HUES48 (cell line): ENCODE data around the gene KCNJ4.
"Not testable (repeated sequence)": the region's sequence is repeated elsewhere in the genome, so short reads cannot be mapped to it uniquely, and the experiment has no call there.

Source experiments
- H3K27ac ChIP-seq: one replicate; pipeline ENCODE4 v1.7.0; 2013; ENCODE audit warnings: low read depth, low read length, inconsistent platforms
- H3K27me3 ChIP-seq: 2 replicates; pipeline ENCODE4 v1.6.1; 2013; ENCODE audit warnings: mild to moderate bottlenecking, low read length; ENCODE audit not compliant: control insufficient read depth, insufficient read depth
- H3K36me3 ChIP-seq: 2 replicates; pipeline ENCODE4 v1.6.1; 2013; ENCODE audit warnings: low read length; ENCODE audit not compliant: control insufficient read depth, insufficient read depth
- H3K4me1 ChIP-seq: 2 replicates; pipeline ENCODE4 v1.6.1; 2013; ENCODE audit warnings: mild to moderate bottlenecking, low read length; ENCODE audit not compliant: control insufficient read depth, insufficient read depth
- H3K4me3 ChIP-seq: 2 replicates; pipeline ENCODE4 v1.5.1; 2013; ENCODE audit warnings: mild to moderate bottlenecking, low read depth, low read length
- H3K9ac ChIP-seq: 2 replicates; pipeline ENCODE4 v1.6.1; 2013; ENCODE audit warnings: mild to moderate bottlenecking, low read depth, low read length, moderate library complexity
- H3K9me3 ChIP-seq: 2 replicates; pipeline ENCODE4 v1.6.1; 2013; ENCODE audit warnings: low read length; ENCODE audit not compliant: control insufficient read depth, insufficient read depth

KCNJ4 gene

GRCh38 chr22:38396440-38397069 lies 58.4 kb downstream of the KCNJ4 start:
- H3K9me3 ChIP-seq, H3K9ac ChIP-seq, H3K36me3 ChIP-seq, H3K27me3 ChIP-seq: not testable (repeated sequence)
- H3K4me3 ChIP-seq: peak overlapping the region; percentile 89
- peak overlapping the region; percentile 95 for H3K27ac ChIP-seq
- peaks cover 55% of the 10 kb centered on the region for H3K4me1 ChIP-seq

GRCh38 chr22:38395944-38396343 lies 59.1 kb downstream of the KCNJ4 start:
- peak overlapping the region; percentile 95 for H3K27ac ChIP-seq
- H3K4me1 ChIP-seq: peaks cover 55% of the 10 kb centered on the region
- H3K9me3 ChIP-seq, H3K9ac ChIP-seq, H3K36me3 ChIP-seq, H3K27me3 ChIP-seq: not testable (repeated sequence)
- peak overlapping the region; percentile 89 for H3K4me3 ChIP-seq

DNA sequence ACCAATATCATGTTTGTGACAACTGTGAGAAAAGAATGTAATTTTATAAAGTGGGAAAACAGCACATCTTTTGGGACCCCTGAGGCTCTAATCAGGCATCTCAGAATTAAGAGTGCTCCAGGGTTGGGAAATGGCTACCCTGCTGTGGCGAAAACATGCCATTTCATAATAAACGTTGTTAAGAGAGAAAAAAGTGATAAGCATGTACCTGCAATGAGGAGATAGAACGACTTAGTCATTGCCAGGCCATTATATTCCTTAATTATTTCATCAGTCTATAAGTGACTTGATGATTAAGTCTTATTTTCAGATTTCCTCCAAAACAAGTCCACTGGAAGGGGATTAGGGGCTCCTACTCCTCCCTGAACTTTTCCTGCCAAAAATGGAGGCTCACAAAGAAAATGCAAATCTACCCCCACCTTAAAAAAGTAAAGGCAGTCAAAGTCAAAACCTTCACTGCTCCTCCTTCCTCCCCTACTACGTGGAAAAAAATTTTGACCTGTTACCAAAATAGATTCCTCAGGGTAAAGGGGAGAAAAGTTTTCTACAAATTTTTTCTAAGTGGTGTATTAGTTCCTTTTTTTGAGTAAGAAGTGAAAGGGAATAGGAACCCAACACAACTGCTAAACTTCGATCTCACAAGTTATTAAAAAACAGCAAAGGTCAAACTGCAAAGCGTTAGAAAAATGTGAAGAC lies 59.9 kb downstream of the KCNJ4 start:
- not testable (repeated sequence) for H3K36me3 ChIP-seq, H3K27me3 ChIP-seq, H3K9me3 ChIP-seq
- Histone ChIP-seq H3K4me3 (peak overlapping the region; percentile 89), H3K4me1 (peaks cover 59% of the 10 kb centered on the region), H3K9ac (peak overlapping the region; percentile 61), H3K27ac (peak overlapping the region; percentile 95)

DNA sequence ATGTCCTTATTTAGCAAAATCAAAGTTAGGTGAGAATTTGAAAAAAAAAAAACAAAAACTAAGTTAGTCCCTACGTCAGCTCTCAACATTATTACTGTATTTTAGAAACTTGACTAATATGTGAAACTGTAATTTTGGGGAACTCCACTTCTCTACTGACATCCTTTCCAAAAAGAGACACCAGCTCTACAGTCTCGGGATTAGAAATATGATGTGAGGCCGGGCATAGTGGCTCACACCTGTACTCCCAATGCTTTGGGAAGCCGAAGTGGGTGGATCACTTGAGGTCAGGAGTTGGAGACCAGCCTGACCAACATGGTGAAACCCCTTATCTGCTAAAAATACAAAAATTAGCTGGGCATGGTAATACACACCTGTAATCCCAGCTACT lies 65.6 kb downstream of the KCNJ4 start:
- H3K9ac ChIP-seq, H3K9me3 ChIP-seq, H3K36me3 ChIP-seq, H3K27me3 ChIP-seq, H3K4me3 ChIP-seq: not testable (repeated sequence)
- H3K4me1 ChIP-seq: peaks cover 50% of the 10 kb centered on the region
- H3K27ac ChIP-seq: peak overlapping the region; percentile 51

- H3K9ac ChIP-seq, H3K4me3 ChIP-seq: not testable (repeated sequence)
- peak overlapping the region; percentile 51 for H3K27ac ChIP-seq
Measured at GRCh38 chr22:38388506-38389427, 66.2 kb downstream of the KCNJ4 start.

DNA sequence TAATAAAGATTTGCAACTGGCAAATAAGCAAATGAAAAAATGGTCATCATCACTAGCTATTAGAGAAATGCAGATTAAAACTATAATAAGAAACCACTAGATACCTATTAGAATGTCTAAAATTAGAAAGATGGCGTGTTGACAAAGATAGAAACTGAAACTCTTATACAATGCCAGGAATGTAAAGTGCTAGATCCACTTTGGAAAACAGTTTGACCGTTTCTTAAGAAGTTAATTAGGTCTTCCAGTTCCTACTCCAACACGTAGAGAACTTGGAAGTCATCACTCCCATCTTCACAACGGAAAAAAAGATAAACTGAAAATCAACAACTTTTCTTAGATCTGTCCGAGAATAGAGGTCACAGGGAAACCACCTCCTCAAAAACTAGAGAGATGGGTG lies 68.1 kb downstream of the KCNJ4 start:
- H3K27me3 ChIP-seq, H3K9me3 ChIP-seq, H3K4me3 ChIP-seq, H3K36me3 ChIP-seq, H3K9ac ChIP-seq: not testable (repeated sequence)
- peaks cover 52% of the 10 kb centered on the region for H3K4me1 ChIP-seq
- peak overlapping the region; percentile 33 for H3K27ac ChIP-seq

More at GRCh38 chr22:38388506-38389427, 66.2 kb downstream of the KCNJ4 start:
- H3K27me3 ChIP-seq, H3K9me3 ChIP-seq, H3K36me3 ChIP-seq: not testable (repeated sequence)
- H3K4me1 ChIP-seq: peaks cover 46% of the 10 kb centered on the region

DNA sequence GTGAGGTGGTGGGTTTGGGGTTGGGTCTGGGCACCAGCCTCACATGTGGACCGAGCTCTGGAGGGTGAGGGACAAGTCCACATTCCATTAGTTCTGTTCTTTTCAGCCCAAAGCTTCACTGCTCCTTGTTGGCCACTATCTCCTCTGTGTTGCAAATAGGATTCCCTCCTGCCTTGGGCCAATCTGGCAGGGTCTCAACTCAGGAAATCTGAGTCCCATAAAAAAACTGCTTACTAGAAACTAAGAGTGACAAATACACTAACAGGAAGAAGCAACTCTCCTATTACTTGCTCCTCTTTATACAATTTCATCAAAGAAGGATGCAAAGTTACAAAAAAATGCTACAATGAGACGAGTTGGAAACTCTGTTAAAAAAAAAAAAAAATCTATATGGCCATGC lies 71.6 kb downstream of the KCNJ4 start:
- Histone ChIP-seq H3K9ac (no peak overlapping the region), H3K4me3 (no peak overlapping the region), H3K27me3 (no peaks in the 10 kb centered on the region), H3K9me3 (no peaks in the 10 kb centered on the region), H3K36me3 (peaks cover 20% of the 10 kb centered on the region), H3K27ac (peak overlapping the region; percentile 0), H3K4me1 (peaks cover 26% of the 10 kb centered on the region)

GRCh38 chr22:38381371-38381770 lies 73.6 kb downstream of the KCNJ4 start:
- not testable (repeated sequence) for H3K27me3 ChIP-seq, H3K9me3 ChIP-seq, H3K27ac ChIP-seq, H3K4me3 ChIP-seq, H3K9ac ChIP-seq
- H3K36me3 ChIP-seq: peaks cover 32% of the 10 kb centered on the region
- H3K4me1 ChIP-seq: peaks cover 18% of the 10 kb centered on the region
